Fibroblast of upper back skin (primary cell): ENCODE data around the gene CDO1.

Experiments
- DNase-seq: peaks from one replicate; pipeline ENCODE4 v3.0.0-alpha.2; 2013

The CDO1 gene

GRCh38 chr5:115778417-115778816 is 38.0 kb downstream of the CDO1 start:
- no peak for DNase-seq

DNA sequence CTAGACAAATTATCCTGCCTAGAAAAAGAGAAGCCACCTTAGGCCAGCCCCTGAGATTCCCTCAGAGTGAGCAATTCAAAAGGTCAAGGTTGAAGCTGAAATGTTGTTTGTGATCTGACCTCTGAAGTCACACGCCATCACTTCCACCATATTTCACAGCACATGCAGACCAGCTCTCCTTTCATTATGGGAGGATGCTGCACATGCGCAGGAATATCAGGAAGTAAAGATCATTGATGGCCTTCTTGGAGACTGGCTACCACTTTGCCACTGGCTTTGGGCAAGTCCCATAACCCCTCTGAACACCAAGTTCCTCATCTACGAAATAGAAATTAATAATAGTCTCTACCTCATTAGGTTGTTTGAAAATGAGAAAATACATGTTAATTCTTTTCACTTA is 39.5 kb downstream of the CDO1 start:
- no peak for DNase-seq

DNA sequence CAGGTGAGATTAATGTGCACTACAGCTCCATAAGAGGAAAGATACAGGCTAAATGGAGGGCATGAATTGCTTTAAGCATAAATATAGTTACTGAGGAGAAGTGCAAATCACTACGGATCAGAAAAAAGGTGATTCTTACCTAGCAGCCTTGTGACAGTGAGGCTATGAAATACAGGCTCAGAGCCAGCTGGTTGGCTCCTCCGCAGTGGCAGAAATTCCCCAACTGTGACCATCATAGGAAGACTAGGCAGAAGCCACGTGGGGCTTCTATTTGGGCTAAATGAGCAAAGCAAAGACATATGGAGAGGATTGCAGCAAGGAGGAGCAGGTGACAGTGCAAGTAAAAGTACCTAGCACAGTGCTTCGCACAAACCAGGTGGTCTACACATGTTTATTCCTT is 40.5 kb downstream of the CDO1 start:
- DNase-seq: no peak

- DNase-seq: peak; percentile 37
Measured at GRCh38 chr5:115774684-115775083, 41.8 kb downstream of the CDO1 start.

- DNase-seq: peak; percentile 11
Measured at GRCh38 chr5:115772731-115773475, 43.6 kb downstream of the CDO1 start.

DNA sequence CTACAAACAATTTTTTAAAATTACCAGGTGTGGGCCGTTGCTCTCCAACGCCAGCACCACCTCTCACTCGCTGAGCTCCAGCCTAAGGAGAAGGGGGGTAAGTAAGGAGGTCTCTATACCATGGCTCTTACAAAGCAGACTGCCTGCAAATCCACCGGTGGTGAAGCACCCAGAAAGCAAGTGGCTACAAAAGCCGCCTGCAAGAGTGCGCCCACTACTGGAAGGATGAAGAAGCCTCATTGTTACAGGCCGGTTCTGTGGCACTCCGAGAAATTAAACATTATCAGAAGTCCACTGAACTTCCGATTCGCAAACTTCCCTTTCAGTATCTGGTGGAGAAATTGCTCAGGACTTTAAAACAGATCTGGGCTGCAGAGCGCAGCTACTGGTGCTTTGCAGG is 46.0 kb downstream of the CDO1 start:
- DNase-seq: no peak

- DNase-seq: no peak
Measured at GRCh38 chr5:115767424-115767823, 49.0 kb downstream of the CDO1 start.

GRCh38 chr5:115766608-115767007 is 49.9 kb downstream of the CDO1 start:
- DNase-seq: no peak

GRCh38 chr5:115758356-115758755 is 58.1 kb downstream of the CDO1 start:
- DNase-seq: peak; percentile 31

GRCh38 chr5:115755675-115756074 is 60.8 kb downstream of the CDO1 start:
- DNase-seq: no peak
